Panc1 (cell line): ENCODE measurements around the gene SDHAF4. TPM values are rescaled to one million over a fixed set of nuclear protein-coding genes. Genes with fewer than 3 reads are reported as not detected.
A peak's percentile ranks its signal among the peaks of the same experiment; 100 is the strongest.

ENCODE experiments used
- ATAC-seq: fragments of 200-7000 bp; cut with Tn5 transposase; 2 replicates; pipeline ENCODE4 v1.9.1; 2020; ENCODE audit warnings: mild to moderate bottlenecking, moderate library complexity
- BruUV-seq: library from RNA; stranded (reverse); fragments of 400-500 nt; replicated peaks from 2 replicates; lab custom pipeline; 2021; lab: Mats Ljungman, UMichigan
- CTCF ChIA-PET: fragments of 300-600 bp; sonication (Branson Sonifier 250); formaldehyde crosslinking; loops from one replicate; lab custom pipeline; 2022; ENCODE audit warnings: antibody characterized with exemption; lab: Charles Lee
- POLR2A ChIA-PET: fragments of 300-600 bp; sonication (Branson Sonifier 250); formaldehyde crosslinking; loops from one replicate; lab custom pipeline; 2022; ENCODE audit warnings: antibody characterized with exemption; lab: Charles Lee
- DNase-seq: peaks from one replicate; pipeline ENCODE4 v3.0.0-alpha.2; 2010; ENCODE audit warnings: low read depth, low spot score
- H3K27ac ChIP-seq: 2 replicates; pipeline ENCODE4 v1.5.1; 2011; ENCODE audit warnings: mild to moderate bottlenecking, low read length, inconsistent platforms
- H3K27me3 ChIP-seq: fragments of 200-500 bp; sonication (Bioruptor generic); 2 replicates; pipeline ENCODE4 v1.6.0; 2014; ENCODE audit warnings: low read length, inconsistent platforms; ENCODE audit not compliant: control insufficient read depth, insufficient read depth
- H3K36me3 ChIP-seq: fragments of 200-500 bp; sonication (Bioruptor generic); 2 replicates; pipeline ENCODE4 v1.5.1; 2014; ENCODE audit warnings: inconsistent platforms, mild to moderate bottlenecking, low read length, moderate library complexity; ENCODE audit not compliant: control insufficient read depth, insufficient read depth
- H3K4me1 ChIP-seq: 2 replicates; pipeline ENCODE4 v1.5.1; 2011; ENCODE audit warnings: inconsistent platforms, mild to moderate bottlenecking, low read length, moderate library complexity; ENCODE audit not compliant: control insufficient read depth, insufficient read depth
- H3K4me3 ChIP-seq, 2 experiments: 2 replicates each; pipeline ENCODE4 v1.5.1; 2011 to 2012; ENCODE audit warnings: low read depth in 2 of 2, low read length in 2 of 2, mild to moderate bottlenecking in 2 of 2, inconsistent platforms in 1 of 2, moderate library complexity in 1 of 2
- H3K9me3 ChIP-seq: fragments of 200-500 bp; sonication (Bioruptor generic); 2 replicates; pipeline ENCODE4 v1.5.1; 2014; ENCODE audit warnings: low read depth, mild to moderate bottlenecking, inconsistent platforms, low read length, moderate library complexity; ENCODE audit not compliant: control insufficient read depth, insufficient read depth
- POLR2AphosphoS5 ChIP-seq: IDR thresholded peaks from 2 replicates; pipeline ENCODE4 v1.6.1; 2012; ENCODE audit warnings: mild to moderate bottlenecking, low read depth, low read length, moderate library complexity
- SIN3A ChIP-seq: IDR thresholded peaks from 2 replicates; pipeline ENCODE4 v1.6.1; 2012; ENCODE audit warnings: low read depth, mild to moderate bottlenecking, low read length, moderate library complexity, borderline replicate concordance; ENCODE audit not compliant: insufficient read depth
- TCF7L2 ChIP-seq: IDR thresholded peaks from 2 replicates; pipeline ENCODE4 v1.6.1; 2011; ENCODE audit warnings: mild to moderate bottlenecking, low read depth, low read length, inconsistent platforms
- in situ Hi-C: cut with HindIII; loops from 2 replicates; pipeline ENCODE4 v1.10.0; 2016; ENCODE audit warnings: low sequenced_read_pairs, low pct_unique_long_range_greater_than_20kb
- intact Hi-C: fragments of 100-400 bp; cut with micrococcal nuclease; formaldehyde crosslinking; loops from one replicate; pipeline ENCODE4 v1.10.0; 2022; ENCODE audit not compliant: unreplicated experiment
- total RNA-seq: library from RNA; stranded (reverse); gene quantifications from one replicate; pipeline ENCODE4 v1.2.1, GENCODE V29; 2021; ENCODE audit not compliant: unreplicated experiment
- TF ChIP-seq, protein P1 (sequence below), 2 experiments: IDR thresholded peaks; 2 replicates each; pipeline ENCODE4 v1.6.1; 2011 to 2012; ENCODE audit warnings: low read depth in 2 of 2, control low read depth in 1 of 2, low read length in 1 of 2, mild to moderate bottlenecking in 1 of 2, moderate library complexity in 1 of 2; ENCODE audit not compliant: insufficient read depth in 1 of 2
- TF ChIP-seq, protein P2 (sequence below): fragments of 450-650 bp; IDR thresholded peaks from 2 replicates; pipeline ENCODE4 v1.5.1; 2017; ENCODE audit warnings: mild to moderate bottlenecking

Gene SDHAF4
- total RNA-seq, 1 experiment from 2014 or later: 14.4 TPM

DNA sequence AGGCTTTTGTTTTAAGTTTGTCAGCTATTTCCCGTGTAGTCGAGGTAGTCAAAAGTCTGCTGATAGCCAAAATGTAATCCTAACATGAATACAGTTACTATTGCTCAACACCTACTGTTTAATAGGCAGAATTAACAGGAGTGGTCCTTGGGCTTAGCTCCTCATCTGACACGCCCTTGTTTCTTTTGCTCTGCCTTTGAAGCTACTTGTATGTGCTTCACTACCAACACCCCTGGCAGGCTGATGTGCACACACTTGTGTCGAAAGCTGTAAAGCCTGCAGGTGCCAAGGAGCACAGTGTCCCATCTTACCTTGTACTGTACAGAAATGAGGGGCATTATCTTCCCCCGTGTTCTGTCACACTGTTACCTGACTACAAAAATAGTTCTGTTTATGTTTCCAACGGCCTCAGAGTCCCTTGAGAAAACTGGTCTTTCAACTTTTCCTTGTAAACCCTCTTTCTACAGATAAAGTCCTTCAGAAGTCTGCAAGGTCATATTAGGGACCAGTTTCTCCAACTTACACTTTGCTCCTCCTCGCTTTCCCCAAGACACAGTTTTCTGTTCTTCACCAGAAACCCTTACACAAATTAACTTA is 9.3 kb downstream of the SDHAF4 start:
- no peaks in the 10 kb centered on the region for H3K9me3 ChIP-seq
- ATAC-seq (0 out of 2 replicates have a peak, but pooled peaks have one; percentile 38), DNase-seq (no peak)
- no peak overlapping the region for H3K4me3 ChIP-seq
- H3K4me1 ChIP-seq: no peaks in the 10 kb centered on the region; the same call in 1 of the 2 replicates
- no TSS peak for BruUV-seq
- in situ Hi-C loops (no loop called here), intact Hi-C loops (no loop called here)
- no peaks in the 10 kb centered on the region for H3K36me3 ChIP-seq
- ChIA-PET POLR2A (interaction anchor here (0.8 kb wide), 1 partner anchor 309 kb away, joined by 3 read pairs; no protein-coding TSS in a partner anchor), CTCF (no interaction called here)
- TF ChIP-seq TCF7L2: no peak
- TF ChIP-seq, protein P1, sequence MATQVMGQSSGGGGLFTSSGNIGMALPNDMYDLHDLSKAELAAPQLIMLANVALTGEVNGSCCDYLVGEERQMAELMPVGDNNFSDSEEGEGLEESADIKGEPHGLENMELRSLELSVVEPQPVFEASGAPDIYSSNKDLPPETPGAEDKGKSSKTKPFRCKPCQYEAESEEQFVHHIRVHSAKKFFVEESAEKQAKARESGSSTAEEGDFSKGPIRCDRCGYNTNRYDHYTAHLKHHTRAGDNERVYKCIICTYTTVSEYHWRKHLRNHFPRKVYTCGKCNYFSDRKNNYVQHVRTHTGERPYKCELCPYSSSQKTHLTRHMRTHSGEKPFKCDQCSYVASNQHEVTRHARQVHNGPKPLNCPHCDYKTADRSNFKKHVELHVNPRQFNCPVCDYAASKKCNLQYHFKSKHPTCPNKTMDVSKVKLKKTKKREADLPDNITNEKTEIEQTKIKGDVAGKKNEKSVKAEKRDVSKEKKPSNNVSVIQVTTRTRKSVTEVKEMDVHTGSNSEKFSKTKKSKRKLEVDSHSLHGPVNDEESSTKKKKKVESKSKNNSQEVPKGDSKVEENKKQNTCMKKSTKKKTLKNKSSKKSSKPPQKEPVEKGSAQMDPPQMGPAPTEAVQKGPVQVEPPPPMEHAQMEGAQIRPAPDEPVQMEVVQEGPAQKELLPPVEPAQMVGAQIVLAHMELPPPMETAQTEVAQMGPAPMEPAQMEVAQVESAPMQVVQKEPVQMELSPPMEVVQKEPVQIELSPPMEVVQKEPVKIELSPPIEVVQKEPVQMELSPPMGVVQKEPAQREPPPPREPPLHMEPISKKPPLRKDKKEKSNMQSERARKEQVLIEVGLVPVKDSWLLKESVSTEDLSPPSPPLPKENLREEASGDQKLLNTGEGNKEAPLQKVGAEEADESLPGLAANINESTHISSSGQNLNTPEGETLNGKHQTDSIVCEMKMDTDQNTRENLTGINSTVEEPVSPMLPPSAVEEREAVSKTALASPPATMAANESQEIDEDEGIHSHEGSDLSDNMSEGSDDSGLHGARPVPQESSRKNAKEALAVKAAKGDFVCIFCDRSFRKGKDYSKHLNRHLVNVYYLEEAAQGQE (IDR thresholded peaks at IDR 0.05; ENCODE audit: insufficient read depth in 1 of 2, low read depth in 2 of 2, low read length in 1 of 2): no peak
- TF ChIP-seq SIN3A: no peak
- no peak for TF ChIP-seq POLR2AphosphoS5
- TF ChIP-seq, protein P2, sequence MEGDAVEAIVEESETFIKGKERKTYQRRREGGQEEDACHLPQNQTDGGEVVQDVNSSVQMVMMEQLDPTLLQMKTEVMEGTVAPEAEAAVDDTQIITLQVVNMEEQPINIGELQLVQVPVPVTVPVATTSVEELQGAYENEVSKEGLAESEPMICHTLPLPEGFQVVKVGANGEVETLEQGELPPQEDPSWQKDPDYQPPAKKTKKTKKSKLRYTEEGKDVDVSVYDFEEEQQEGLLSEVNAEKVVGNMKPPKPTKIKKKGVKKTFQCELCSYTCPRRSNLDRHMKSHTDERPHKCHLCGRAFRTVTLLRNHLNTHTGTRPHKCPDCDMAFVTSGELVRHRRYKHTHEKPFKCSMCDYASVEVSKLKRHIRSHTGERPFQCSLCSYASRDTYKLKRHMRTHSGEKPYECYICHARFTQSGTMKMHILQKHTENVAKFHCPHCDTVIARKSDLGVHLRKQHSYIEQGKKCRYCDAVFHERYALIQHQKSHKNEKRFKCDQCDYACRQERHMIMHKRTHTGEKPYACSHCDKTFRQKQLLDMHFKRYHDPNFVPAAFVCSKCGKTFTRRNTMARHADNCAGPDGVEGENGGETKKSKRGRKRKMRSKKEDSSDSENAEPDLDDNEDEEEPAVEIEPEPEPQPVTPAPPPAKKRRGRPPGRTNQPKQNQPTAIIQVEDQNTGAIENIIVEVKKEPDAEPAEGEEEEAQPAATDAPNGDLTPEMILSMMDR: no peak
- no peaks in the 10 kb centered on the region for H3K27me3 ChIP-seq
- H3K27ac ChIP-seq: no peak overlapping the region

DNA sequence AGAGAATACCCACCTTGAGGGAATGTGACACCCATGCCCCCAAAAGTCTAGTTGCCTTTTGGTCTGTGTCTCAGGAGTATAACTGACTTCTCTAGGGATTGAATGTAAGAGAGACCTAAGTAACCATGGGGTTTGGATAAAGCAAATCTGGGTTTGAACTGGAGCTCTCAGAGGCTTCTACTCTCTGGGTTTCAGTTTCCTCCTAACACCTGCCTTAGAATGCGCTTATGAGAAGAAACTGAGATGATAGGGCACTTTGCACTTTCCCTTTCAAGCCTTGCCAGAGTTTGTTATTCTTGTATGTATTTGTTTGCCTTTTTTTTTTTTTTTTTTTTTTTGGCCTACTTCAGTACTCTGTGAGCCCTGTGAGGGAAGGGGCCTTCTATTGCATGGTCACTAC is 19.4 kb downstream of the SDHAF4 start:
- Histone ChIP-seq H3K4me3 (no peak overlapping the region), H3K27ac (no peak overlapping the region), H3K9me3 (no peaks in the 10 kb centered on the region), H3K27me3 (no peaks in the 10 kb centered on the region), H3K4me1 (no peaks in the 10 kb centered on the region), H3K36me3 (no peaks in the 10 kb centered on the region)
- no peak for ATAC-seq
- POLR2A ChIA-PET: interaction anchor here (0.5 kb wide), 1 partner anchor 89 kb away, joined by 4 read pairs; no protein-coding TSS in a partner anchor
- DNase-seq: no peak
- in situ Hi-C loops: no loop called here
- TF ChIP-seq, protein P2: no peak
- TF ChIP-seq TCF7L2 (no peak), SIN3A (no peak), POLR2AphosphoS5 (no peak)
- TF ChIP-seq, protein P1 (IDR thresholded peaks at IDR 0.05; ENCODE audit: insufficient read depth in 1 of 2, low read depth in 2 of 2, low read length in 1 of 2): no peak
- intact Hi-C loops: no loop called here
- CTCF ChIA-PET: no interaction called here
- BruUV-seq: no TSS peak
